Left renal pelvis (tissue), 4 donors: Measurements from ENCODE around the gene MAP4K5. TPM values are rescaled to one million over a fixed set of nuclear protein-coding genes. Genes with fewer than 3 reads are reported as not detected.

Experiments used
- DNase-seq, 4 donors: peaks; one replicate each; pipeline ENCODE4 v3.0.0-alpha.2; 2013; ENCODE audit warnings: low read depth in 4 of 4, low spot score in 3 of 4
- polyA plus RNA-seq, 4 donors: library from polyadenylated mRNA; unstranded; fragments of 120-200 nt; gene quantifications; one replicate each; pipeline ENCODE4 v1.2.1, GENCODE V29; 2013; ENCODE audit not compliant: insufficient read length in 4 of 4

Gene MAP4K5
- polyA plus RNA-seq, 4 donors = 53.0 to 67.3 (median 58.5) TPM

- DNase-seq = no peak
These were observed 128.9 kb downstream of the MAP4K5 start for GRCh38 chr14:50403419-50403818.

- DNase-seq = no peak
These were observed 129.4 kb downstream of the MAP4K5 start for GRCh38 chr14:50402965-50403364.

DNA sequence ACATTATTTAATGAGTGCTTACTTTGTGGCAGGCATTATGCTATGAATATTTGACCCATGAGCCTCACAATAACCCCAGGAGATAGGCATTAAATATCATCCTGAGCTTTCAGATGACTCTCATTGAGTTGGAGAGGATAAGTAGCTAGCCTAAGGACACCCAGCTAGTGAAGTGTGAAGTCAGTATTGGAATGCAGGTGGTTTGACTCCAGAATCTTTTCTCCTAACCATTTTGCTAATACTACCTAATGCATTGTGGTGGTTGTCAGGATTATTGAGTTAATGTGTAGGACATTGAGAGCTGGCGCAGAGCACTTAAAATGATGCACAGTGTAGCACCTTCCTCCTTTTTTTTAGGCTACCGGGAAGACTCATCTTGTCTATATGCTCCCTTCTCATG is 131.9 kb downstream of the MAP4K5 start:
- no peak for DNase-seq

DNA sequence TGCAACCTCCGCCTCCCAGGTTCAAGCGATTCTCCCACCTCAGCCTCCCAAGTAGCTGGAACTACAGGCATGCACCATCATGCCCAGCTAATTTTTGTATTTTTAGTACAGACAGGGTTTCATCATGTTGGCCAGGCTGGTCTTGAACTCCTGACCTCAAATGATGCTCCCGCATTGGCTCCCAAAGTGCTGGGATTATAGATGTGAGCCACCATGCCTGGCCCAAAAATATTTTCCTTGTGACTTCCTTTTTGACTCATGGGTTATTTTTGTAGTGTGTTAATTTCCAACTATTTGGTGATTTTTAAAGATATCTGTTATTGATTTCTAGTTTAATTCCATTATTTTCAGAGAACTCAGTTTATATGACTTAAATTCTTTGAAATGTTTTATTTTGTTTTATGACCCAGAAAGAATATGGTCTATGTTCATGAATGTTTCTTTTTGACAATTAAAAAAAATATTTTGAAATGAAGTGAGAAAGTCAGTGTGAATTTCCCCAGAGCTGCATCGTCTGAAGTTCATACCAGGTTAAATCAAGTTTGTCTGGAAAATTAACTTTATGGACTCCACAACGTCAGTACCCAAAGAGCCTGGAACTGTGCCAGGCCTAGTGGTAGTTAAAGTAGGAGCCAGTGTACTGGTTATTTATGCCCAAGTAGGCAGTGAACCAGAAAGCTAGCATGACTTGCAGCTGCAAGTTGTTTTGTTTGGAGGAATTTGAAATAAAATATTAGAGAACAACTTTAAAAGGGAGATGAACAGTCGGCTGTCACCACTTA is 132.9 kb downstream of the MAP4K5 start:
- DNase-seq = no peak

- no peak for DNase-seq
These were observed 134.2 kb downstream of the MAP4K5 start for GRCh38 chr14:50398189-50398580.

DNA sequence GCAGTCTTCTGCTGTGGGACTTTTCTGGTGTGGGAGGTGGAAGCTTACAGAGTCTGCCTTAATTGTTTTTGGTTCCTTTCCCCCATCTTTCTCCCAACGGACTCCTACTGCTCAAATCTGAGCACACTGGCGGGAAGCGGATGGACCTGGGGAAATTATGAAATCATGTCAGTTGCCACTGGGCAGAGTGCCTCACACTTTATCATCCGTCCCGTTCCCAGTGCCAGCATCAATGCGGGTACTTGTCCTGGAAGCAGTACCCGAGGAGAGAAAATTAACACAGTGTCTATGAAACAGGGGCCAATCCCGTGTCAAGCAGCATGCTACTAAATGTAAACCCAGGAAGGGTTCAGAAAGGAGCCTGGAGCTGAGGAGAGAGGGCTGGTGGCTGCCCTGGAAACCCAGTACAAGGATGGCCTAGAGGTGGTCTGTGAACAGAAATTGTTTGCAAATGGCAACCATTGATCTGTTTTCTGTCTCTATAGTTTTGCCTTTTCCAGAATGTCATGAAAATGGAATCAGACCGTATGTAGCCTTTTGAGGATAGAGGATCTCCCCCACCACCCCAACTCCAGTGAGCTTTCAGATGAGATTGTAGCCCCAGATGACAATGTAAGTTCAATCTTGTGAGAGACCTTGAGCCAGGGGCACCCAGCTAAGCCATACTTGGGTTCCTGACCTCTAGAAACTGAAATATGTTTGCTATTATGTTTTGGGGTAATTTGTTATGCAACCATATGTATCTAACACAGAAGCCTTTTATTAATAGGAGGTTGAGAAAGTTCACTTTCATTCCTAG is 134.8 kb downstream of the MAP4K5 start:
- DNase-seq = no peak

- no peak for DNase-seq
These were observed 135.6 kb downstream of the MAP4K5 start, which contains the start of gene CDKL1 for GRCh38 chr14:50396631-50397389. Gene CDKL1 (minus strand): TSS chr14:50396881. CDS start chr14:50395868, 1,013 bp downstream.

GRCh38 chr14:50395448-50395847 is 136.9 kb downstream of the MAP4K5 start:
- DNase-seq = no peak

GRCh38 chr14:50394713-50395112 is 137.7 kb downstream of the MAP4K5 start:
- DNase-seq = no peak

- DNase-seq = no peak
These were observed 142.5 kb downstream of the MAP4K5 start for GRCh38 chr14:50389668-50390441.

DNA sequence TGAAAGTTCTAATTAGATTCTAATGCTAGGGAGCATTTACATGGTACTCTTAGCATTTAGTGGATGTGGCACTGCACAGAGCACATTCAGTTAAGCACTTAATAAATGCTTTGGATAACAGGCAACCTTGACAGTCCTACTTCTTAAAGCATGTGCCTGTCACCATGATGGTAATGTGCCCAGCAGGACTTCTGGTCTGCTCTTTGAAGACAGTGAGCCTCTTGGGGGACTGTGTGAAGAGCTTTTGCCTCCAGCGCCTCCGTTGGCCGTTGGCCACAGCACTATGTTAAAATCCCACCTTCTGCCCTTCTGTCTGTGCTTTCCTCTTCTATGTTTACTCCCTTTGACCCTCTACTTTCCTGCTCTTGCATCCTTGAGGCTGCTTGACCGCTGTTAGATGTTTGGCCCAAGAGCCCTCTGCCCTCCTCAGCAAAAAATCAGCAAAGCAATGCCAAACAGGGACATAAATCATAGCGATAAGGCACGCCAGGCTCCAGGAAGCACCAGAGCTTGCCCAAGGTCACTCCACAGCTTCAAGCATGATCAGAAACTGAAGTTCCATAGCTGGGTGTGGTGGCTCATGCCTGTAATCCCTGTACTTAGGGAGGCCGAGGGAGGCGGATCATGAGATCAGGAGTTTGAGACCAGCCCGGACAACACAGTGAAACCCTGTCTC is 144.0 kb downstream of the MAP4K5 start:
- DNase-seq = no peak

DNA sequence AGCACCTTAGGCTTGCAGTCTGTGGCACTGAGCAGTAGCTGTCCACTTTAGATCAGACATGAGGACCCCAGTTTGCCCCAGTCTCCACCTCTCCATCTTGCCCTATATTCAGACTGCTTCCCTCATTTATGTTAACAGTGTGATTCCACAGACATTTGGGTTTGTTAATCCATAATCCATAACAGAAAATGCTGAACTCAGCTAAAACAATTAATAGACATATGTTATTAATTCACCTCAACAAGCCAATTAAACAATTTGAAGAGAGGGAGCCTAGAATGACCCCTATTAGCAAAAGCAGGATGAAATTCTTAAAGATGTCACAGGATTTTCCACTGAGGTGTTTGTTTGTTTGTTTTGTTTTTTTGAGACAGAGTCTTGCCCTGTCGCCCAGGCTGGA is 144.8 kb downstream of the MAP4K5 start:
- no peak for DNase-seq

DNA sequence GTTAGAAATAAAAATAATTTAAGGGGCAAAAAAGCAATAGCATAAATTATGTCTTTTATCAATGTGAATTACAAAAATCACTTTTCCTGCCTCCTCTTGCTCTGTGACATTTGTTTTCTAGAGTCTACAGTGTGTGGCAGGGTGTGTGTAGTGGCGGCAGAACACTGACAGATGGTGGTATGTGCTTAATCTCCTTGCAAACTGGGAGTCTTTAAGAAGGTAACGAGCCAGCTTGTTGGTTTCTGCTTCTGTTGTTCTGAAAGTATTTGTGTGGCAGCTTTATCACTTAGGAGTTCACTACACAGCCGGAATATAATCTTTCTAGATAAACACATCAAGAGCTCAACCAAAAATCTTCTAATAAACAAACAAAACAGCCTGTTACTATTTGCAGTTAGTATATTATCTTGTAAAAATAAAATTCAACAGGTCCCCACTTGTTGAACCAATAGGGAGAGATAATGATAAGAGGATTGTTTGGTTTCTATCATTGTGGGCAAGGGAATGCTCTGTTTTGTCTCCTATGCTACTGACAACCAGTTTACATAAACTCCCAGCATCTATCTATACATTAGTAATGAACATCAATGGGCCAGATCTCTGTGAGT is 148.6 kb downstream of the MAP4K5 start:
- DNase-seq = no peak

DNA sequence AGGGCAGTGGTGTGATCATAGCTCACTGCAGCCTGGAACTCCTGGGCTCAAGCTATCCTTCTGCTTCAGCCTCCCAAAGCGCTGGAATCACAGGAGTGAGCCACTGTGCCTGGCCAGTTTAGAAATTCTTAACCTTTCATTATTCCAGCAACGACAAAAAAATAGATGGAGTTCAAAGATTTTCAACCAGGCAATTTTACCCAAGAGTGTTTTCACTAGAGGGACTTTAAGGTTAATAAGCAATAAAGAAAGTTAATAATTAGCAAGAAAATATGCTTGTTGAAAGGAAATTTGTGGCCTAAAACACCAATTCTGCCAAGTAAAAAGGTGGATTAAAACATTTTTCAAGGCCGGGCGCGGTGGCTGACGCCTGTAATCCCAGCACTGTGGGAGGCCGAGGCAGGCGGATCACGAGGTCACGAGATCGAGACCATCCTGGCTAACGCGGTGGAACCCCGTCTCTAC is 150.5 kb downstream of the MAP4K5 start:
- DNase-seq = no peak

GRCh38 chr14:50381008-50381407 is 151.4 kb downstream of the MAP4K5 start:
- DNase-seq = no peak

GRCh38 chr14:50380455-50380854 is 151.9 kb downstream of the MAP4K5 start:
- DNase-seq = no peak

DNA sequence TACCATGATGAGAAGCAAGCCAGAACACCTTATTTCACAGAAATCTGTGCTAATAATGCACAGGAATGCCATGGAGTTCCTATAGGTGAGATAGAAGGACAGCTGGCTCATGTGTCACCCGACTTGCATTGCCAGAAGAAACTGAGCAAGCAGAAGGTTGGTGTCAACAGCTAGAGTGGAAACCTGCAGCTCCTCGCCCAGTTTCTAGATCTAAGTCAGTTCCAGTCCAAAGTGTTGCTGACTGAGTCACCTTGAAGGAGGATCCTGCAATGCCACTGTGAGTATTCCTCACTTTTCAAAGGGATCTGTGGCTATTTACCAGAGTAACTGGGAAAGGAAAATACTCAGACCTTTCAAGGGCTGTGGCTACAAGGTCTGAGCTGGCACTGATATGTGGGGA is 152.8 kb downstream of the MAP4K5 start:
- no peak for DNase-seq

GRCh38 chr14:50377550-50378085 is 154.8 kb downstream of the MAP4K5 start:
- DNase-seq = no peak

- DNase-seq = no peak
These were observed 156.6 kb downstream of the MAP4K5 start for GRCh38 chr14:50375760-50376159.
